Coronary artery (tissue), 2 donors: ENCODE results near the gene ANKMY2.

Source experiments
- DNase-seq: peaks from one replicate; pipeline ENCODE4 v3.0.0-alpha.2; 2017; ENCODE audit warnings: low spot score
- H3K27ac ChIP-seq, 2 donors: fragments of 200-600 bp; sonication (generic); one replicate each; pipeline ENCODE4 v1.5.1; 2016 to 2019
- H3K4me3 ChIP-seq: fragments of 200-600 bp; sonication (generic); 2 replicates; pipeline ENCODE4 v1.5.1; 2016; ENCODE audit warnings: mild to moderate bottlenecking, moderate library complexity
- TF ChIP-seq, protein P1 (sequence below): fragments of 200-600 bp; sonication (generic); IDR thresholded peaks from one replicate; pipeline ENCODE4 v1.5.1; 2019; ENCODE audit warnings: antibody characterized with exemption

Gene ANKMY2

GRCh38 chr7:16645593-16646471, at the start of gene ANKMY2, which contains the start of gene BZW2:
Gene ANKMY2 (minus strand): TSS chr7:16645754. CDS start chr7:16645573, 181 bp downstream.
Gene BZW2 (plus strand): TSS chr7:16646181. CDS start chr7:16665444, 19,263 bp downstream.
- H3K27ac ChIP-seq: peak within 1 kb of the TSS; percentile 80 to 93
- H3K4me3 ChIP-seq: peak within 1 kb of the TSS; percentile 90
- DNase-seq: peak; percentile 95
- TF ChIP-seq, protein P1, sequence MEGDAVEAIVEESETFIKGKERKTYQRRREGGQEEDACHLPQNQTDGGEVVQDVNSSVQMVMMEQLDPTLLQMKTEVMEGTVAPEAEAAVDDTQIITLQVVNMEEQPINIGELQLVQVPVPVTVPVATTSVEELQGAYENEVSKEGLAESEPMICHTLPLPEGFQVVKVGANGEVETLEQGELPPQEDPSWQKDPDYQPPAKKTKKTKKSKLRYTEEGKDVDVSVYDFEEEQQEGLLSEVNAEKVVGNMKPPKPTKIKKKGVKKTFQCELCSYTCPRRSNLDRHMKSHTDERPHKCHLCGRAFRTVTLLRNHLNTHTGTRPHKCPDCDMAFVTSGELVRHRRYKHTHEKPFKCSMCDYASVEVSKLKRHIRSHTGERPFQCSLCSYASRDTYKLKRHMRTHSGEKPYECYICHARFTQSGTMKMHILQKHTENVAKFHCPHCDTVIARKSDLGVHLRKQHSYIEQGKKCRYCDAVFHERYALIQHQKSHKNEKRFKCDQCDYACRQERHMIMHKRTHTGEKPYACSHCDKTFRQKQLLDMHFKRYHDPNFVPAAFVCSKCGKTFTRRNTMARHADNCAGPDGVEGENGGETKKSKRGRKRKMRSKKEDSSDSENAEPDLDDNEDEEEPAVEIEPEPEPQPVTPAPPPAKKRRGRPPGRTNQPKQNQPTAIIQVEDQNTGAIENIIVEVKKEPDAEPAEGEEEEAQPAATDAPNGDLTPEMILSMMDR: no peak

GRCh38 chr7:16694806-16695205, 49.3 kb upstream of the ANKMY2 start:
- DNase-seq: no peak
- Histone ChIP-seq H3K4me3 (no peak overlapping the region), H3K27ac (no peak overlapping the region)
- TF ChIP-seq, protein P1: no peak

DNA sequence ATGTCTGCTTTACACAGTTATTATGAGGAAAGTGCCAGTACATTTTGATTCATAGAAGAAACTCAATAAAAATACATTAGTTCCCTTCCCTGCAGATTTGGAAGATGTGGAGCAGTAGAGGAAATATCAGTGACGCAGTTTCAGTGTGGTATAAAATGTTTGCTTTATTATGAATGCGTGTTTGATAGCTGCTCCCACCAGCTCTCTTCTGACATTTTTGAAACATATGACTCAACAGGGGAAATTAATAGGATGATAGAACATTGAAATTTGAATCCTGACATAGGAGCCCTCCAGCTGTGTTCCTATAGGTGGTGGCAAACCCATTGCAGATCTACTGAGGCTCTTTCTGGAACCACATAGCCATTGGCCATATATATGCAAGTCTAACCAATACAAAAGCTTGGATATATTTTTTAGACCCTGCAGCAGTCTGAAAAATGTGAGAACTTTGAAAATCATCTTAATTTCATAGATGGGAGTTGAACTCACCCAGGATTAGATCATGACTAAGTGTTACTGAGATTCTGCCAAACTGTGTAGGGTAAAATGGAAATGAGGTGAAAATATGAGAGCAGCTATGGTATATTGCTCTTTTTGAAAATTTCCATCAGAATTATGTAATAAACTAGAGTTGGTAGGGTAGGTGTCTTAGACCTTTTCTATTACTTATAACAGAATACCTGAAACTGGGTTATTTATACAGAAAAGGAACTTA, 48.2 kb upstream of the ANKMY2 start:
- Histone ChIP-seq H3K27ac (no peak overlapping the region), H3K4me3 (no peak overlapping the region)
- TF ChIP-seq, protein P1: no peak
- DNase-seq: no peak

- DNase-seq: no peak
- Histone ChIP-seq H3K4me3 (no peak overlapping the region), H3K27ac (no peak overlapping the region)
- TF ChIP-seq, protein P1: no peak
Observed at GRCh38 chr7:16691241-16691640, 45.7 kb upstream of the ANKMY2 start.

DNA sequence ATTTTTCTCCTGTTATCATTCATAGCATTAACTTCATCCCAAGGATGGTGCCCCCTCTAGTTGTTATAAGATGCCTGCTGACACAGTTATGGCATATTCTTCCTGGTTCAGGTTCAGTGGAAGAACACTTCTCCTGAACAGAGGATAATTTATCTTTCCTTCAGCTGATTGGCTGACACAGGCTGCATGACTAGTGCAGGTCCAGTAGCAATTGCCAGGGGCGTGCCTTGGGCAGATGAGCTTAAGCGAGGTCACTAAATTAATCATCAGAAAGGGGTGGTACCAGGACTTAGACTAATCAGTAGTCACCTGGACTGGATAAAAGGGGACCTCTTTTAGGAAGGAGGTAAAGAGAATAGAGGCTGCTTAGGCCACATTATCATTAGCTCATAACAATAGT, 42.7 kb upstream of the ANKMY2 start:
- TF ChIP-seq, protein P1: no peak
- Histone ChIP-seq H3K4me3 (no peak overlapping the region), H3K27ac (no peak overlapping the region)
- DNase-seq: no peak

GRCh38 chr7:16685535-16685934, 40.0 kb upstream of the ANKMY2 start:
- Histone ChIP-seq H3K27ac (no peak overlapping the region), H3K4me3 (no peak overlapping the region)
- no peak for DNase-seq
- TF ChIP-seq, protein P1: no peak
